H1 (cell line): ENCODE measurements around the gene TMEM250. TPM values are rescaled to one million over a fixed set of nuclear protein-coding genes. Genes with fewer than 3 reads are reported as not detected.

ENCODE experiments used
- CTCF ChIA-PET: fragments of 300-600 bp; sonication (Branson Sonifier 250); formaldehyde crosslinking; loops from one replicate; lab custom pipeline; 2021; ENCODE audit not compliant: partially characterized antibody; lab: Charles Lee
- POLR2A ChIA-PET: fragments of 300-600 bp; sonication (Branson Sonifier 250); formaldehyde crosslinking; loops from one replicate; lab custom pipeline; 2021; ENCODE audit warnings: inconsistent platforms; ENCODE audit not compliant: partially characterized antibody; lab: Charles Lee
- DNase-seq, 2 experiments: peaks; one replicate each; pipeline versions ENCODE4 v3.0.0 to v3.0.0-alpha.2; 2010 to 2022; ENCODE audit warnings: low spot score in 2 of 2, low read depth in 1 of 2, mixed read lengths in 1 of 2
- FAIRE-seq: peaks from 2 replicates; lab custom pipeline; 2011; peaks lifted over from hg19 to GRCh38; lab: Jason Lieb, UNC
- H2AFZ ChIP-seq: 2 replicates; pipeline ENCODE4 v1.8.1; 2012; ENCODE audit warnings: low read length, inconsistent platforms
- H2AK5ac ChIP-seq: 2 replicates; pipeline ENCODE4 v1.6.1; 2013; ENCODE audit warnings: low read depth, low read length
- H2BK120ac ChIP-seq: replicated peaks from 2 replicates; pipeline ENCODE3; 2013; ENCODE audit warnings: low read depth, low read length, inconsistent platforms
- H2BK12ac ChIP-seq: 2 replicates; pipeline ENCODE4 v1.6.1; 2013; ENCODE audit warnings: low read depth, low read length
- H2BK15ac ChIP-seq: 2 replicates; pipeline ENCODE4 v1.6.1; 2013; ENCODE audit warnings: low read length
- H2BK20ac ChIP-seq: 2 replicates; pipeline ENCODE4 v1.6.1; 2013; ENCODE audit warnings: low read length
- H2BK5ac ChIP-seq: 2 replicates; pipeline ENCODE4 v1.6.1; 2013; ENCODE audit warnings: low read depth, low read length
- H3K14ac ChIP-seq: 2 replicates; pipeline ENCODE4 v1.6.1; 2013; ENCODE audit warnings: inconsistent platforms; ENCODE audit not compliant: insufficient read length
- H3K18ac ChIP-seq: 2 replicates; pipeline ENCODE4 v1.6.1; 2013; ENCODE audit warnings: low read length; ENCODE audit errors: extremely low read depth
- H3K23ac ChIP-seq: 2 replicates; pipeline ENCODE4 v1.6.1; 2013; ENCODE audit warnings: inconsistent platforms; ENCODE audit not compliant: insufficient read length
- H3K23me2 ChIP-seq: 2 replicates; pipeline ENCODE4 v1.6.1; 2013; ENCODE audit warnings: low read depth, low read length
- H3K27ac ChIP-seq: 2 replicates; pipeline ENCODE4 v1.6.1; 2011; ENCODE audit warnings: low read depth, low read length, inconsistent platforms
- H3K27me3 ChIP-seq, 4 experiments: replicated peaks in 1 of 4; 1 replicate in 1 of 4; 2 replicates in 3 of 4; pipeline versions ENCODE4 v1.6.1 to v1.8.1; 2011 to 2013; ENCODE audit warnings: low read length in 3 of 4, mild to moderate bottlenecking in 3 of 4, inconsistent platforms in 2 of 4, mixed read lengths in 2 of 4, moderate library complexity in 1 of 4; ENCODE audit not compliant: control insufficient read depth in 3 of 4, insufficient read depth in 3 of 4; ENCODE audit errors: extremely low read depth in 1 of 4
- H3K36me3 ChIP-seq, 4 experiments: 2 replicates each; pipeline versions ENCODE4 v1.6.1 to v1.8.1; 2011 to 2013; ENCODE audit warnings: mild to moderate bottlenecking in 4 of 4, low read length in 3 of 4, moderate library complexity in 2 of 4, control low read depth in 1 of 4, inconsistent platforms in 1 of 4; ENCODE audit not compliant: insufficient read depth in 4 of 4, control insufficient read depth in 2 of 4
- H3K4ac ChIP-seq: replicated peaks from 2 replicates; pipeline ENCODE3; 2013; ENCODE audit warnings: low read length, low read depth, mixed read lengths, inconsistent platforms; ENCODE audit not compliant: insufficient read length
- H3K4me1 ChIP-seq, 4 experiments: replicated peaks in 1 of 4; 1 replicate in 1 of 4; 2 replicates in 3 of 4; pipeline versions ENCODE4 v1.6.1 to v1.8.1; 2011 to 2013; ENCODE audit warnings: low read length in 3 of 4, inconsistent platforms in 2 of 4, mixed read lengths in 1 of 4; ENCODE audit not compliant: insufficient read depth in 4 of 4, control insufficient read depth in 3 of 4
- H3K4me2 ChIP-seq, 2 experiments: 2 replicates each; pipeline versions ENCODE4 v1.6.1 to v1.8.1; 2011 to 2013; ENCODE audit warnings: low read depth in 2 of 2, low read length in 2 of 2, control low read depth in 1 of 2, inconsistent platforms in 1 of 2, mild to moderate bottlenecking in 1 of 2; ENCODE audit not compliant: insufficient read depth in 1 of 2
- H3K4me3 ChIP-seq, 4 experiments: fragments of 200-600, 300-600 bp in 1 of 4; sonication (generic), shearing (Covaris generic), sonication (Bioruptor Twin) in 1 of 4; 2 replicates each; pipeline versions ENCODE4 v1.5.1 to v1.8.1; 2011 to 2016; ENCODE audit warnings: low read length in 4 of 4, low read depth in 3 of 4, control low read depth in 2 of 4, inconsistent platforms in 2 of 4, mild to moderate bottlenecking in 2 of 4, mixed read lengths in 1 of 4, moderate library complexity in 1 of 4; ENCODE audit not compliant: insufficient read depth in 2 of 4; ENCODE audit errors: extremely low read depth in 1 of 4
- H3K56ac ChIP-seq: replicated peaks from 2 replicates; pipeline ENCODE3; 2013; ENCODE audit warnings: low read depth, mild to moderate bottlenecking, mixed read lengths, low read length, inconsistent platforms; ENCODE audit not compliant: insufficient read length
- H3K79me1 ChIP-seq: 2 replicates; pipeline ENCODE4 v1.6.1; 2013; ENCODE audit warnings: low read depth, low read length, control low read depth
- H3K79me2 ChIP-seq, 2 experiments: 2 replicates each; pipeline versions ENCODE4 v1.6.1 to v1.8.1; 2012 to 2013; ENCODE audit warnings: low read length in 2 of 2, mild to moderate bottlenecking in 2 of 2, inconsistent platforms in 1 of 2; ENCODE audit not compliant: insufficient read depth in 2 of 2, control insufficient read depth in 1 of 2
- H3K9ac ChIP-seq, 4 experiments: replicated peaks in 1 of 4; 1 replicate in 1 of 4; 2 replicates in 3 of 4; pipeline versions ENCODE4 v1.6.1 to v1.8.1; 2011 to 2013; ENCODE audit warnings: low read depth in 3 of 4, low read length in 3 of 4, control low read depth in 2 of 4, mild to moderate bottlenecking in 2 of 4, moderate library complexity in 2 of 4, inconsistent platforms in 1 of 4; ENCODE audit errors: extremely low read depth in 1 of 4
- H3K9me3 ChIP-seq, 2 experiments: 2 replicates each; pipeline versions ENCODE4 v1.6.1 to v1.8.1; 2012 to 2013; ENCODE audit warnings: mild to moderate bottlenecking in 2 of 2, moderate library complexity in 2 of 2, control low read depth in 1 of 2, inconsistent platforms in 1 of 2, low read depth in 1 of 2, low read length in 1 of 2, mixed read lengths in 1 of 2; ENCODE audit not compliant: insufficient read depth in 2 of 2
- H4K20me1 ChIP-seq, 2 experiments: replicated peaks in 1 of 2; 2 replicates each; pipeline versions ENCODE3 to v1.8.1; 2011 to 2013; ENCODE audit warnings: inconsistent platforms in 2 of 2, low read length in 2 of 2, mild to moderate bottlenecking in 1 of 2; ENCODE audit not compliant: insufficient read depth in 2 of 2, control insufficient read depth in 1 of 2
- H4K5ac ChIP-seq: 2 replicates; pipeline ENCODE4 v1.6.1; 2013; ENCODE audit warnings: low read length, low read depth, mixed read lengths, inconsistent platforms; ENCODE audit not compliant: insufficient read length
- H4K8ac ChIP-seq: 2 replicates; pipeline ENCODE4 v1.8.0; 2013; ENCODE audit warnings: mild to moderate bottlenecking, moderate library complexity, low read length, inconsistent platforms; ENCODE audit not compliant: insufficient read depth; ENCODE audit errors: extremely low read depth
- H4K91ac ChIP-seq: replicated peaks from 2 replicates; pipeline ENCODE3; 2013; ENCODE audit warnings: low read length, mixed read lengths, inconsistent platforms; ENCODE audit not compliant: insufficient read length
- WGBS, 2 experiments: shearing (Covaris generic) in 1 of 2; methylation state at CpG; one replicate each; pipeline versions ENCODE4 v1.1.6 to v1.1.7; 2013 to 2015; ENCODE audit warnings: low lambda C conversion rate in 2 of 2, mixed read lengths in 2 of 2, inconsistent platforms in 1 of 2, low coverage in 1 of 2, missing lambda C conversion rate in 1 of 2; ENCODE audit not compliant: insufficient replicate concordance in 2 of 2, insufficient coverage in 1 of 2, insufficient read length in 1 of 2; ENCODE audit errors: extremely low coverage in 1 of 2, missing lambda C conversion rate in 1 of 2; 5-methylcytosine and 5-hydroxymethylcytosine counted together
- polyA plus RNA-seq, 7 experiments: library from polyadenylated mRNA; depleted of rRNA in 3 of 7; stranded (reverse) in 5 of 7; unstranded in 2 of 7; fragments of >200 nt in 5 of 7; fragments of 200-250 nt in 2 of 7; gene quantifications; 1 replicate in 5 of 7; 2 replicates in 1 of 7; 4 replicates in 1 of 7; pipeline versions ENCODE4 v1.2.1 to v1.2.3, GENCODE V29; 2011 to 2013; ENCODE audit warnings: missing spikeins in 2 of 7, mixed read lengths in 2 of 7
- total RNA-seq: library from RNA; stranded (reverse); fragmentation: NEBNext Ultra II Directional; extraction: Animal tissue kit (Norgen Biotek cat#: 25700); gene quantifications from 2 replicates; pipeline ENCODE4 v1.2.1, GENCODE V29; 2021

The TMEM250 gene
- total and polyA plus RNA-seq, 2 of the 8 experiments (the other 6 are each of a cell fraction or from before 2014, with no cell fraction given): 22.3 to 34.9 TPM

DNA sequence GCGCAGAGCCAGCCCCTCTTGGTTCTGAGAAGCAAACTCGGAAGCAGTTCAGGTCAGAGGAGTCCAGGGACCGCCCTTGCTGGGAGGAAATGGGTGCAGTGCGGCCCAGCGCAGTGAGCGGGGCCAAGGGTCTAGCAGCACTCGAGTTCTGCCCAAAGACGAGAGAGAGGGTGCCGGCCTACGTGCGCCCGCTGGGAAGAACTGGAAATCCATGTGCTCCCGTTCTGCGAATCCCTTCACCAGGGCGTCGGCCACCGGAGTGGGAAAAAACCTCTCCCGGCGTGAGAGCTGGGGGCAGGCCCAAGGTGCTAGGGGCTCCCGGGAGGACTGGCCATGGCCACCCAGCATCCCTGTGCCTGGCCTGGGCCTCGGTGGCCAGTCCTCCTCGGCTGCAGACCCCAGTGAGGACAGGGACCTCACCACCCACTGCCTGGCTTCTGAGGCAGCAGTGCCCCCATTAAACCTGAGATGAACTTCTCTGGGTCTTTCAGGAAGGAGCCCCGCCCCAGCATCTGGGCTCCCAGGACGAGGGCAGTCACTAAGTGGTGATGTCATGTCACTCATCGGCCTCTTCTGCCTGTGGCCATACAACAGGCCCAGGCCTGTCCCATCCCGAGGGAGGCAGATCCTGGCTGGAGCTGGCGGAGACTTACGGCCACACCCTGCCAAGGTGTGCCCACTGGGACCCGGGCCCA lies 10.6 kb downstream of the TMEM250 start:
- Histone ChIP-seq H3K56ac (no peak overlapping the region), H2AFZ (no peak overlapping the region), H3K79me1 (no peaks in the 10 kb centered on the region), H3K9ac (no peak overlapping the region), H3K23ac (no peak overlapping the region), H4K8ac (0 out of 2 replicates have a peak overlapping the region, but pooled peaks have one; percentile 5), H3K79me2 (no peaks in the 10 kb centered on the region), H3K4me2 (no peak overlapping the region; a peak in 1 of 4 replicates), H2BK15ac (0 out of 2 replicates have a peak overlapping the region, but pooled peaks have one; percentile 46), H3K18ac (peak overlapping the region; percentile 90), H2BK5ac (peak overlapping the region; percentile 86; the same call in 1 of the 2 replicates), H2BK20ac (peak overlapping the region; percentile 99; the same call in 1 of the 2 replicates), H2BK12ac (peak overlapping the region; percentile 99; the same call in 1 of the 2 replicates), H3K4me3 (no peak overlapping the region), H4K20me1 (no peaks in the 10 kb centered on the region), H3K4ac (peak overlapping the region; percentile 54), H3K27ac (no peak overlapping the region), H2BK120ac (no peak overlapping the region), H4K5ac (peak overlapping the region; percentile 32), H3K14ac (no peak overlapping the region), H3K36me3 (no peaks in the 10 kb centered on the region), H2AK5ac (peak overlapping the region; percentile 83; the same call in 1 of the 2 replicates), H3K23me2 (peaks cover 2% of the 10 kb centered on the region; the same call in 1 of the 2 replicates), H3K9me3 (no peaks in the 10 kb centered on the region), H3K27me3 (no peaks in the 10 kb centered on the region), H4K91ac (peak overlapping the region; percentile 96), H3K4me1 (peaks cover 0 to 57% (median 45%) of the 10 kb centered on the region in 4 experiments; a peak in 6 of 7 replicates)
- FAIRE-seq (no peak), DNase-seq (no peak)
- ChIA-PET CTCF (interaction anchor here (0.8 to 1.3 kb wide), 2 partner anchors 16 to 140 kb away, joined by 3 to 5 read pairs; no protein-coding TSS in a partner anchor), POLR2A (interaction anchor here (1.0 to 8.5 kb wide), 3 partner anchors 10 to 51 kb away, joined by 4 to 40 read pairs (median 4); partner anchors contain the start of gene TMEM250)
- WGBS, 2 experiments: 88% methylated on average over 28 of the region's 29 CpGs; no CpG with 5 or more reads in 1 of the 2 experiments
